ENCODE results near the gene PATJ. TPM values are rescaled to one million over a fixed set of nuclear protein-coding genes. Genes with fewer than 3 reads are reported as not detected.

PATJ gene
- polyA plus RNA-seq, 1 experiment = 3.6 TPM

DNA sequence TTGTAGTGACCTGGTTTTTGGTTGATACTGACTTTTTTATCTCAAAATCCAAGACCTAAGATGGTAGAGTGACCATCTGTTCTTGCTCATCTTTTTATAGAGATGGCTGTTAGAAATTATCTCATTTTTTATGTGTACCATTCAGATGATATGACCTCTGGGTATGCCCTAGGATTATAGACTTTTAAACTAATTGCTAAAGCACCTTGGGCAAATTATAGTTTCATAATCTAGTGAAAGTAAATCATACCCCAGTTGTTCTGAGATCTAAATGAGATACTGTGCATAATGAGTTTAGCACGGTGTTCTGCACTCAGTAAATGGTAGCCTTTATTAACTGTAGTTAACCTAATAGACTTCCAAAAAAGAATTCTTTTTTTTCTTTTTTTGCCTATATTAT, 269.8 kb downstream of the PATJ start:
- DNase-seq (ENCODE audit: low read depth, low spot score) = no peak
- Histone ChIP-seq H3K27ac (ENCODE audit: low read depth, low read length) (no peak overlapping the region), H3K4me3 (ENCODE audit: low read depth, low read length) (no peak overlapping the region), H3K27me3 (ENCODE audit: control insufficient read depth, insufficient read depth, low read length) (no peaks in the 10 kb centered on the region), H3K9me3 (ENCODE audit: control insufficient read depth, insufficient read depth, low read length) (no peaks in the 10 kb centered on the region)
- TF ChIP-seq CTCF (IDR thresholded peaks at IDR 0.05; ENCODE audit: low read depth, low read length) = no peak
- ChIA-PET POLR2A (no interaction called here), CTCF (no interaction called here)

DNA sequence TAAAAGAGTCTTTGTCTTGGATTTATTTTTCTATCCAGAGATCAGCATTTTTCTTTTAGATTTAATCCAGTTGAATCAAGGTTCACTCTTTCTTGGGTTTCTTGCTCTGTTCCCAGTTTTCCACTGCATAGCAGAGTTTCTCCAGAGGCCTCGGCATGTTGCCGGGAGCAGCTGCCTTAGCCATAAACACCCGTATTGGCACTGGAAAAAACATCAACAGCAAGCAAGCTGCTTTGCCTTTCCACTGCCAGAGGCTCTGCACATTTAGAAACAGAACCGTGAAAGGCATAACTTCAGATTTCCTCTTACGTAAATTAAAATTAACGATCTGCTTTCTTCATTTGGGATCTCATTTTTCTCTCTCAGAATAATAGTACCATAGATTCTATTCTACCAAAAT, 270.6 kb downstream of the PATJ start:
- H3K4me3 ChIP-seq (ENCODE audit: low read depth, low read length) = no peak overlapping the region
- POLR2A ChIA-PET = no interaction called here
- CTCF ChIA-PET = no interaction called here
- H3K27me3 ChIP-seq (ENCODE audit: control insufficient read depth, insufficient read depth, low read length) = no peaks in the 10 kb centered on the region
- H3K9me3 ChIP-seq (ENCODE audit: control insufficient read depth, insufficient read depth, low read length) = no peaks in the 10 kb centered on the region
- DNase-seq (ENCODE audit: low read depth, low spot score) = no peak
- no peak overlapping the region for H3K27ac ChIP-seq (ENCODE audit: low read depth, low read length)
- TF ChIP-seq CTCF (IDR thresholded peaks at IDR 0.05; ENCODE audit: low read depth, low read length) = no peak

- POLR2A ChIA-PET = no interaction called here
- CTCF ChIA-PET = no interaction called here
- no peak for DNase-seq (ENCODE audit: low read depth, low spot score)
- H3K4me3 ChIP-seq (ENCODE audit: low read depth, low read length) = no peak overlapping the region
- no peak overlapping the region for H3K27ac ChIP-seq (ENCODE audit: low read depth, low read length)
- no peak for TF ChIP-seq CTCF (IDR thresholded peaks at IDR 0.05; ENCODE audit: low read depth, low read length)
- H3K9me3 ChIP-seq (ENCODE audit: control insufficient read depth, insufficient read depth, low read length) = no peaks in the 10 kb centered on the region
- no peaks in the 10 kb centered on the region for H3K27me3 ChIP-seq (ENCODE audit: control insufficient read depth, insufficient read depth, low read length)
Measured at GRCh38 chr1:62013264-62013663, 271.0 kb downstream of the PATJ start.

GRCh38 chr1:62022382-62022983, 280.2 kb downstream of the PATJ start:
- TF ChIP-seq CTCF (IDR thresholded peaks at IDR 0.05; ENCODE audit: low read depth, low read length) = no peak
- Histone ChIP-seq H3K27me3 (ENCODE audit: control insufficient read depth, insufficient read depth, low read length) (no peaks in the 10 kb centered on the region), H3K27ac (ENCODE audit: low read depth, low read length) (no peak overlapping the region), H3K4me3 (ENCODE audit: low read depth, low read length) (no peak overlapping the region), H3K9me3 (ENCODE audit: control insufficient read depth, insufficient read depth, low read length) (no peaks in the 10 kb centered on the region)
- CTCF ChIA-PET = no interaction called here
- POLR2A ChIA-PET = no interaction called here
- no peak for DNase-seq (ENCODE audit: low read depth, low spot score)

DNA sequence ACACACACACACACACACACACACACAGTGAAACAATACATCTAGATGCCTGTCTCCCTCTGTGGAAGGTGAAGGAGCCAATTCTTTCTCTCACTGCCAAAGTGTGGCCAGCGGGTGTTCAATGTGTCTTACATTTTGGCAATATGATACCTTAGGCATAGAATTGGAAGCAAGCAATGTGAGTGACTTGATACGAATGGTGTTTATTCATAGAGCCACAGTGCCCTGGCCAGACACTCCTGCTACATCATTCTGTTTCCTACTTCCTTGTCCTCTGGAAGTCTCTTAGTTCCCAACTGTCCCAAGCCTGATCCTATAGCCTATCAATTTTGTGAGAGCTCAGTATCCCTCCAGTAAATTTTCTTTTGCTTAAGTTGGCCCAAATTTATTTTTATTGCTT, 282.4 kb downstream of the PATJ start:
- POLR2A ChIA-PET = no interaction called here
- CTCF ChIA-PET = interaction anchor here (0.6 kb wide), 1 partner anchor 470 kb away, joined by 4 read pairs; no protein-coding TSS in a partner anchor
- DNase-seq (ENCODE audit: low read depth, low spot score) = no peak
- no peaks in the 10 kb centered on the region for H3K9me3 ChIP-seq (ENCODE audit: control insufficient read depth, insufficient read depth, low read length)
- H3K27me3 ChIP-seq (ENCODE audit: control insufficient read depth, insufficient read depth, low read length) = no peaks in the 10 kb centered on the region
- no peak for TF ChIP-seq CTCF (IDR thresholded peaks at IDR 0.05; ENCODE audit: low read depth, low read length)
- no peak overlapping the region for H3K27ac ChIP-seq (ENCODE audit: low read depth, low read length)
- H3K4me3 ChIP-seq (ENCODE audit: low read depth, low read length) = no peak overlapping the region
